DMS114 treated with DMSO at 0.1 percent for 48 hours (cell line): Measurements from ENCODE around the gene PEDS1.
"Not testable (repeated sequence)": the region's sequence is repeated elsewhere in the genome, so short reads cannot be mapped to it uniquely, and the experiment has no call there.

Experiments
- DNase-seq: peaks from one replicate; lab custom pipeline; 2025; ENCODE audit not compliant: unreplicated experiment; lab: John Stamatoyannopoulos, UW

The PEDS1 gene

GRCh38 chr20:50163570-50164317 lies 10.2 kb upstream of the PEDS1 start:
- DNase-seq = no peak

DNA sequence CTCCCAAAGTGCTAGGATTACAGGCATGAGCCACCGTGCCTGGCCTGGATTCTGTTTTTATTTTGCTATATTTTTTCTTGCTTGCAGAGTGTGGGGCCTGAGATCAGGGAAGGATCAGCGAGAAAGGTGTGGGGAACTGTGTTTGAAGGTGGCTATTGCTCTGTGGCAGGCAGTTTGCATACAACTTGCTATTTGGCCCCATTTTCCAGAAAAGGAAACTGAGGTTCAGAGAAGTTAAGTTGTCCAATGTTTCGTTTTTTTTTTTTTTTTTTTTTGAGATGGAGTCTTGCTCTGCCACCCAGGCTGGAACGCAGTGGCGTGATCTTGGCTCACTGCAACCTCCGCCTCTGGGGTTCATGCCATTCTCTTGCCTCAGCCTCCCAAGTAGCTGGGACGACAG lies 8.0 kb upstream of the PEDS1 start:
- not testable (repeated sequence) for DNase-seq

DNA sequence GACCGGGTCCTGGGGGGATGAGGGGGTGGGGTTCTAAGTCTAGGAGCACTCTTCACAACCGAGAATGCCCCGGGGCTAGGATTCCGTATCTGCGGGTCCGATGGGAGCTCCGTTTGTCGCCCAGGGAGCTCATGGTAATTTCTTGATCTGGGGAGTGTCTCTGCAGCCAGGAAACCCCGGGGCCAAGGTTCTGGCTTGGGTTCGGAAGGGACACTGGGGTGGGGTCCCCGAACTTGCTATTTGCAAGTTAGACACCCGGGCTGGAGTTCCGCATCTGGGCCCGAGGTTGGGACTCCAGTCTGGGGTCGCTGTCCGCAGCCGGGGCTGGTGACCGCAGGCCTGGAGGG lies 397 bp downstream of the PEDS1 start:
- DNase-seq = no peak

- DNase-seq = no peak
Observed at GRCh38 chr20:50152394-50153152, 950 bp downstream of the PEDS1 start.

GRCh38 chr20:50151034-50151743 lies 2.3 kb downstream of the PEDS1 start:
- DNase-seq = no peak

DNA sequence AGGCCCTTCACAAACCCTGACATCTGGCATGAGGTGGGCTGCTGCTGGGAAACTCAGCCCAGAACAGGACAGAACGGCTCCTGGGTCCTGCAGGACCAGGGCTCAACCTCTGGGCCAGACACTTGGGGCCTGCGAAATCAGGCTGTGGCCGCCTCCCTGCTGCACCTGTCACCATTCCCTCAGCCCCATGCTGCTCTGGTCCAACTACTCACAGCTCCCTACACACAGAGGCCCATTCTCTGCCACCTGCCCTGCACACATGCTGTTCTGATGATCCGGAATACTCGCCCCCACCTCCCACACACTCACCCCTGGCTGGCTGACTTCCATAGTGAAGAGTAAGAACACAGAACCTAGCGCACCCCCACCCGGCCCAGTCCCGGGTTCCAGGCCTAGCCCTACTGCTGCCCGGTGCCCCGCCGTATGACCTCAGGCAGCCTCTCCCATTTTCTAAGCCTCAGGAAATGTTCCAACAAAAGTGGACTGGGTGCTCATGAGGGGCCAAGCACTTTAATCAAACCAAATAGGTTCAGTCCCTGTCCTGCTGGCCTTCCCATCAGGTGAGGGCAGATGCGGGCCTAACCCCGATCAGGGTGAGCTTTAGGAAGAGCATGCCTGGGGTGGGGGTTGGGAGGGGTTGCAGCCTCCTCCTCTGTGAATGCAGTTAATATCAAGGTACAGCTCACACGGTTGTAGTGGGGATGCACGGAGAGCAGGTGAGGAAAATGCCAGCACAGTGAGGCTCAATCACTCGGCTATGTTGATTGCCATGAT lies 3.9 kb downstream of the PEDS1 start:
- DNase-seq = no peak

DNA sequence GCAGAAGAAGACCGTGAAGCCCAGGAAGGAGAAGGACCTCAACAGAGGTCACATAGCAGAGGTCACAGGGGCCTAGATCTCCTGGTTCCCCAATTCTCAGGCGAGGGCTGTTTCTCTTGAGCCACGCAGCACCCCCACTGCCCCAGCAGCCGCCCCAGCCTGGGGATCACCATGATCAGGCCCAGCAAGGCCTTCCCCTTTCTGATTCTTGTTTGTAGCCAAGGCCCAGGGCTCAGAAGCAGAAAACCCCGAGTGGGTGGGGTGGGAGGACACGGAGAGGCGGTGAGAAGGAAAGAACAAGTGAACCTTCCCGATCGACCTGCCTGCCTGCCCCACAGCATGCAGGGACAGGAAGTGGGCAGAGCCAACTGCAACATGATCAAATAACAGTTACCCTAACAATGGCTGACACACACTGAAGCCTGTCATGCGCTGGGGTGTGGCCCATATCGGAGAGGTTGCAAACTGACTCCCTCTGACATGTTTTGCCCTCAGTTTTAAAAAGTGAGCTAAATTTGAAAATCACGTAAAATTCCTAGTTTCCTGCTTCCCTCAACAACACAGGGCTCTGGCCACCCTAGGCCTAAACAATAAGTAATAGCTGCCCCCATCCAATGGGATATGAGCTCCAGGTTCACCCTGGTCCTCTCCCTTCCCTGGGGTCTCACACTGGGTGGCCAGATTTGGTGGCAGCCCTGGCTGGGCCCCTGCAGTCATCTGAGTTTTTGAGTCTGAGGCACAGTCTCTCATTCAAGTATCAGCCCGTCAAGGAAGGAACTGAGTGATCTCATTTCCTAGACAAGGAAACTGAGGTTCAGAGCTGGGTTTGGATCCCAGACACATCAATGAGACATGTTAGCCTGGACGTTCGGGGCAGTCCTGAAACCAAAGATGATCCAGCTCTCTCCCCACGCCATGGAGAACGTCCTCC lies 6.5 kb downstream of the PEDS1 start:
- no peak for DNase-seq

DNA sequence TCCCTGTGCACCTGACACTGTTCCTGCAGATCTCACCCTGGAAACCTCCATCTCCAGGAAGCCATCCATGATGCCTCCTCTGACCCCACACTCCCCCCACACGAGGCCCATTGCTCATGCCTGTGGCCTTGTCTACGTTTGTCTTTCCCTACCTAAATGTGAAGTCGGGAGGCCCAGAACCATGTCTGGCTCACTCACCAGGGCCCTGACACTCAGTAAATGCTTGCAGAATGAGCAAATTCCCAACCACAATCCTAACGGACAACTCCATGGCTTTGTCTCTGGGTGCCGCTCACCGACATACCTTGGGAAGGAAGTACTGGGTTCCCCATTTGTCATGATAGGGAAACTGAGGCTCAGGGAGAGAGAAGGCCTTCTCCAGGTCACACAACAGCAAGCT lies 7.3 kb downstream of the PEDS1 start:
- no peak for DNase-seq

- no peak for DNase-seq
Observed at GRCh38 chr20:50145566-50145965, 8.0 kb downstream of the PEDS1 start.

- no peak for DNase-seq
Observed at GRCh38 chr20:50144362-50144761, 9.2 kb downstream of the PEDS1 start.

GRCh38 chr20:50142812-50143211 lies 10.7 kb downstream of the PEDS1 start:
- no peak for DNase-seq

- DNase-seq = no peak
Observed at GRCh38 chr20:50141811-50142561, 11.5 kb downstream of the PEDS1 start.

GRCh38 chr20:50141018-50141675 lies 12.4 kb downstream of the PEDS1 start:
- no peak for DNase-seq

DNA sequence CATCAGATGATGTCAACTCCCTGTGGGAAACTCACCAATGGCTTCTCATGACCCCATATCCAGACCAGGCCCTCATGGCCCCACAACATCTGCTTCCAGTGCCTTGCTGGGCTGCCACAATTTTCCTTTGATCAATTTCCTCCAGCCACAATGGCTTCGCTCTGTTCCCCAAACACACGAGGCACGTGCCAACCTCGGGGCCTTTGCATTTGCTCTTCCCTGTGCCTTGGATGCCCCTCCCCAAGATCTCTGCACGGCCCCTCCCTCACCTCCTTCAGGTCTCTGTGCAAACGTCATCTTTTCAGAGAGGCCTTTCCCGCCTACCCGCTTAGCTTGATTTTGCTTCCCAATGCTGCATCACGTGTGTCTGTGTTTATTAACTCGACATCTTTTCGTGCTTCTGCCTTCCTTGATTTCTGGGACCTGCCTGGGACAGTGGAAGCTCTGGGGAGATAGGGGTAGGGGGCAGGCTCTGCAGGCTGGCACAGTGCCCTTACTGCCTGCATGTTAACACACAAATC lies 13.1 kb downstream of the PEDS1 start:
- no peak for DNase-seq

DNA sequence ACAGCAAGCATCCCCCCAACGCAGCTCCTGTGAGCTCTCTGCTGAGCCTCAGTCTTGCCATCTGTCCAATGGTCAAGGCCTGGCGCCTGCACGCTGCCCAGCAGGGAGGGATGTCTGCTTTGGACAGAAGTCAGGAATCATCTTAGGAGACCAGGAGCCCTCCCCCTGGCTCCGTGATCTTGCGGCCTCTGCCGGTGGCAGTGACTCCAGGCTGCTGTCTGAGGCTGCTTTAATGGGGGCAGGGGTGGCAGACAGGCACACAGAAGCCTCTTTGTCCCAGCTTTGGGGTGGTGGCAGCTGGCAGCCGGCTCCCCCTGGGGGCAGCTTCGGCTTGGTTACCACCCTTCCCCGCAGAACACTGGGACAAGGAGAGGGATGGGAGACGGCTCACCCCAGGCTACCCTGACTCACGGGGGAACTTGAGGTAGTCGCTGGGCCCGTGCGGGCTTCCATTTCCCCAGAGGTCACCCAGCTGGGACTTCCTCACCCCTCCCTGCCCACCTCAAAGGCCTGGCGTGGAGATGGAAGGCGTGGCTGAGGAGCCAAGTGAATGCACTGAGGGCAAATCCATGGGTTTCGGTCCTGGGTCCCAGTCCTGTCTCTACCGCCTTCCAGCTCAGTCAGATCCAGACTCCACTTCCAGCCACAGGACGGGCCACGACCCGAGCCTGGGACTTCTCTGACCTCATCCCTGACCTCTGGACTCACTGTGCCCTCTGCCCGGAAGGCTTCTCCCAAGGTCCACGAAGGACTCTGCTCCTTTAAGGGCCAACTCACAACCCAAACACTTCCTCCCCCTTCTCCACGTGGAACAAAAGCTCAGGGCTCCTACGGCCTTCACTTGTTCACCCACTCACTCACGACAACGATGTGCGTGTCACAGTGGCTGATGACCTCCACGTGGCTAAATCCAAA lies 14.8 kb downstream of the PEDS1 start:
- no peak for DNase-seq

DNA sequence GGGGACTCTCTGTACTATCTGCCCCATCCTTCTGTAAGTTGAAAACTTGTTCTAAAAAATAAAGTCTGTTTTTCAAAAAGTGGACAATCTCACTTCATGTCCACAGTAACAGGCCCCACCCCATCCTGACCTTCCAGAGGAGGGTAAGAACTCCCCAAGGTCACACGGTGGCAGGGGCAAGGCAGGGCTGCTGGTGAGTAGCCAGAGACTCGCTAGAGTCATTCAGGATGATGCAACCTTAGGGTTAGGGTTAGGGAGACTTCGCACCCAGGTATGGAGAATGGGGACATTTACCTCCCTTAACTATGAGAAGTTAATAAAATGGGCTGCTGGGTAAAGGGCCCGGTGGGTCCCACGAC lies 15.4 kb downstream of the PEDS1 start:
- DNase-seq = no peak

DNA sequence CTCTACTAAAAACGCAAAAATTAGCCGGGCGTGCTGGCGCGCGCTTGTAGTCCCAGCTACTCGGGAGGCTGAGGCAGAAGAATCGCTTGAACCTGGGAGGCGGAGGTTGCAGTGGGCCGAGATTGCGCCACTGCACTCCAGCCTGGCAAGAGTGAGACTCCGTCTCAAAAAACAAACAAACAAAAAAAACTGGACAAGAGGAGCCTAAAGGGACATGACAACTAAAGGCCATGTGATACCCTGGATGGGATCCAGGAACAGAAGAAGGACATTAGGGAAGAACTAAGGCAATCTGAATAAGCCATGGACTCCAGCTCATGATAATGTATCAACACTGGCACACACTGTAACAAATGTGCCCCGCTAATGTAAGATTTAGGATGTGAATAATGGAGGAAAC lies 15.8 kb downstream of the PEDS1 start:
- DNase-seq = not testable (repeated sequence)
